Kasumi-1 (cell line): ENCODE measurements around the gene HYKK.
A peak's percentile ranks its signal among the peaks of the same experiment; 100 is the strongest.
"Not testable (repeated sequence)": the region's sequence is repeated elsewhere in the genome, so short reads cannot be mapped to it uniquely, and the experiment has no call there.

ENCODE experiments used
- DNase-seq, 2 experiments: peaks; one replicate each; lab custom pipeline; 2025; lab: John Stamatoyannopoulos, UW

HYKK gene

DNA sequence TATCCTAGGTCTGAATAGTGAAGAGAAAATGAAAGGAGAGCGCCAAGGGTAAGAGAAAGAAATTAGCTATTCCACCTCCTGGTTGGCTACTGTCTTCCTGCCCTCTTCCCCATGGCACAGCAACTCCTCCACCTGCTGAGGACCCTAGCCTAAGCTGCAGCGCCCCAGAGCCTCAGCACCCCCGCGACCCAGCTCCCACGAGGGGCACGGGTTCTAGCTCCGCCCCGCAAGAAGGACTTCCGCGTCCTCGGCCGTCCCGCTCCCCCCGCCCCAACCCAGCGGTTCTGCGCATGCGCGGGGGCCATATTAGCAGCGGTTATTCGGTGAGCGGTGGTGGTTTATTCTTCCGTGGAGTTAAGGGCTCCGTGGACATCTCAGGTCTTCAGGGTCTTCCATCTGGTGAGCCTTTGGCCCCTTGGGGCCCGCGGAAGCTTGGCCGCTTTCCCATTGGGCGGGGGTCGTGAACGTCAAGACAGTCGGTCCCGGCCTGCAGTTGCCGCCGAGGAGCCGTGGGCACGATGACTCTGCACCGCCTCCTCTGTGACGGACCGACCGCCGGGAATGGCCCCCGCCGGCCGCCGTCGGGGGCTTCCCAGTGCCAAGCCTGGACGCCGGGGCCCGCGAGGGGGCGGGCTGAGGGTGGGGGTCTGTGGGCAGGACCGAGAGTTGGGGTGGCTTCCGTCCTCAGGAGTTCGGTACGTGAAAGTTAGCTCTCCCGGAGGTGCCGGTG is 32.9 kb downstream of the HYKK start, which contains the start of gene PSMA4:
PSMA4 (plus strand) TSS at position 304 of the 730 bp plus-strand sequence. CDS start 1,484 bp downstream, outside the sequence.
- peak; percentile 75 for DNase-seq

DNA sequence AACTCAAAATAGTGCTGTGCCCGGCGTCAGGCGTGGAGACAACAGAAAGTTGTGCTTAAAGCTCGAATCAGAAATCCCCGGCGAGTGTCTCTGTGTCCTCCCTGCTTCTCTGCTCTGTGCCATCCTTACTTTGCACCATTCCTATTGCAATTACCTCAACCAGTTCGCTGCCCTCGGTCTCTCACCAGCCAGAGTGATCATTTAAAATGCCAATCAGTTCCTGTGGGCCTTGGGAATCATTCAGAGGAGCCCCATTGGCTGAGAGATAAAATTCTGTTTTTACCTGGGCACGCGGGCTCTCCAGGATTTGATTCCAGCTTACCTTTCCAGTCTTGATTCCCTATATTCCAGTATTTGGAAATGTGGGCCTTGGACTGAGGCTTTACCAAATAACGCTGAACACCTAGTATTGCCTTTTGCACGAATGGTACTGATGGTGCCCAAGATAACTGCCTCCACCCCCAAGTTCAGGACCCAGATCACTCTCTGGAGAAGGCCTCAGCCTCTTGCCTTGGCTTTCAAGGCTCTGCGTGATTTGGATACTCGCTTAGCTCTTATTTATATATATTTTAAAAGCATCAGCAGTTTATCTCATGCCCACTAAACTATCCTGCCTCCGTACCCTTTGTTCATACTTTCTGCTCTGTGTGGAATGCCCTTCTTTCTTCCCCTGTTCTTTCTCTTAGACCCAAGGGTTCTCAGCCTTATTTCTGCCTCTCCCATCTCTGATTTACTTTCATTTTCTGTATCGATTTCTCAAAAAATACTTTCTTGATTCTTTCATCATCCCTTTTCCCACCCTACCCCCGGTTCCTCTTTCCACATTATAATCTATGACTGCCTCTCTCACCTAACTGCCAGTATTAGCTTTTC is 33.7 kb downstream of the HYKK start:
- peak in 1 of 2 experiments; percentile 25 for DNase-seq

DNA sequence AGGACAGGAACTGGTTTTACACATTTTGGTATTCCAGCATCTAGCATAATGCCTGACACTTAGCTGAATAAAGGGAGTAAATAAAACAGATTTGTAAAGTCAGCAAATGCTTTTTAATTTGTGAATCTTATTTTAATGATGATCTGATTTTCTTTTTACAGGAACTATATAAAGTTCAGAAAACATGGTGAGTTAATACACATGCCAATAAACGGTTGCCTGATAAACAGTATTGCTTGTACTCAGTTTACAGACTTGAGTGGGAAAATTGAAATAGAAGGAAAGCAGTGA is 34.3 kb downstream of the HYKK start:
- no peak for DNase-seq

DNA sequence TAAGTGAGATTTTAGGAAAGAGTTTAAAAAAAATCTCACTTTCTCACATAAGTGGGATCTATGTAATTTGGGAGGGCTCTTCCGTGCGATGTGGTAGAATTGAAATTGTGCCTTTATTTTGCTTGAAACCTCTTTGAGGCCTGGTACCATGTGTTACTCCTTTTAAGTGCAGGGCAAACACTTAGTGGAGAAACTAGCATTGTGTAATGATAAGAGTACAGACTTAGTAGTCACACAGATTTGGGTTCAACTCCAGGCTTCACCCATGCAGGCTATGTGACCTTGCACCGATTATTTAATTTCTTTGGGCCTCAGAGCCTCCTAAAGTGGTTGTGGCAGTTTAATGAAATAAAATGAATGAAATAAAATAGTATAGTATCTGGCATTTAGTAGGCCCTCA is 35.3 kb downstream of the HYKK start:
- DNase-seq = no peak

DNA sequence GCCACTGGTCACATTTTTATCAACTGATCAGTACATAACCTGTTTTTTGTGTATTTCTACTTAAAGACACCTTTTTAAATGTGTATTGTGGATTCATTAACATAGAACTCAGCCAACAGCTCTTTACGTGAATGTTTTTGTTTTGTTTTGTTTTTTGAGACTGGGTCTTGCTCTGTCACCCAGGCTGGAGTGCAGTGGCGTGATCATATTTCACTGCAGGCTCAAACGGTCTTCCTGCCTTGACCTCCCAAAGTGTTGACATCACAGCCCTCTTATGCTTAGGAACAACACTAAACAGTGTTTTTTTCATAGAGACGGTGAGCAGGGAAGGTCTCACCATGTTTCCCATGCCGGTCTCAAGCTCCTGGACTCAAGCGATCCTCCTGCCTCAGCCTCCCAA is 42.8 kb downstream of the HYKK start:
- no peak for DNase-seq

DNA sequence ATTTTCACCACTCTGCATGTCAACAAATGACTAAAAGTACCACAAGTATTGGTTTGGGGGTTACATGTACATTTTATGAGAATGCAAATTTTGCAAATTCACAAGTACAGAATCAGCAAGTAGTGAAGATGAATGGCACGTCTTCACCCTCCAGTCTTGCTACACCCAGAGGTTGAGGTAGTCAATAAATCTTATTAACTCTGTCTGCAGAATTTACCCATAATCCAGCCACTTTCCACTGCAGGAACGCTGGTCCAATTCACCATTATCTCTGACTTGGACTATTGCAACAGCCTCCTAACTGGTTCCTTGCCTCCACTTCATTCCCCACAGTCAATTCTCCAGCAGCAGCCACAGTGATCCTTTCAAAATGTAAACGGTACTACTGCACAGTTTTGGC is 43.4 kb downstream of the HYKK start:
- no peak for DNase-seq

DNA sequence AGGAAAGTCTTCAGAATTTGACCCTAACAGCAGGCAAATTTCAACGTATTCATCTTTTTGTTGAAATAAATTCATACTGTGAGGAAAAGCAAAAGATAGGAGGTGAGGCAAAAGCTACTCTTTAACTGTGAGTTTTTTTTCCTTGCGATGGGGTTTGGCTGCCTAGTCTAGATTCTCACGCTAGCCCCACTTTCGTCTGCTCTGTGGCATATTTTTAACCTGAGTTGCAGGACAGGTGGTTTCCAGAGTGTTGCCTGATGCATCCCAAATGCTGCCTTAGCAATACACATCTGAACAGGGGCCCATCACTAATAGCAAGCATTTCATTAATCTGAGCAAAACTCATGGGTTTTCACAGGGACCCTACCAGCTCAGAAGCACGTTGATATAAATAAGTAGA is 44.5 kb downstream of the HYKK start:
- DNase-seq = no peak

DNA sequence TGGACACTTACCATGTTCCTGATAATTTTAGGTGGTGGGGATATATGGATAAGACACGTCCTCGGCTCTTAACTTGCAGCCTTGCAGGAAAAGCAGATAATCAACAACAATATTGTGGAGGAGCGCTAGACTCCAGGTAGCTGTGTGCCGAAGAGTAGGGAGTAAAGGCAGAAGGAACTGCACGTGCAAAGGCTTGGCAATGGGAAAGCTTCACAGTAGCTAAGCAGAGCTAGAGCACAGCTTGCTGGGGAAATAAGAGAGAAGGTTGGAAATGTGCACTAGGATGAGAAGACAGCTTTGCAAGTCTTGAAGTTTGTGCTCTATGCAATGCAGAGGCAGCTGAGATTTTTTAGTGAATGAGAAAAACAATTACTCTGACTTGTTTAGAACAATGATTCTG is 45.2 kb downstream of the HYKK start:
- no peak for DNase-seq

DNA sequence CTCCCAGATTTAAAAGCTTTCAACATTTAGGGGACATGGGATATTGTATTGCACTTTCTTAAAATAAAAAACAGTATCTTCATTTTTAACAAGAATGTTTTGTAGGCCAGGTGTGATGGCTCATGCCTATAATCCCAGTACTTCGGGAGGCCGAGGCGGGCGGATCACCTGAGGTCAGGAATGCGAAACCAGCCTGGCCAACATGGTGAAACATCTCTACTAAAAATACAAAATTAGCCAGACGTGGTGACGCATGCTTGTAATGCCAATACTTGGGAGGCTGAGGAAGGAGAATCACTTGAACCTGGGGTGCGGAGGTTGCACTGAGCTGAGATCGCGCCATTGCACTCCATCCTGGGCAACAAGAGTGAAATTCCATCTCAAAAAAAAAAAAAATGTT is 52.8 kb downstream of the HYKK start:
- not testable (repeated sequence) for DNase-seq

DNA sequence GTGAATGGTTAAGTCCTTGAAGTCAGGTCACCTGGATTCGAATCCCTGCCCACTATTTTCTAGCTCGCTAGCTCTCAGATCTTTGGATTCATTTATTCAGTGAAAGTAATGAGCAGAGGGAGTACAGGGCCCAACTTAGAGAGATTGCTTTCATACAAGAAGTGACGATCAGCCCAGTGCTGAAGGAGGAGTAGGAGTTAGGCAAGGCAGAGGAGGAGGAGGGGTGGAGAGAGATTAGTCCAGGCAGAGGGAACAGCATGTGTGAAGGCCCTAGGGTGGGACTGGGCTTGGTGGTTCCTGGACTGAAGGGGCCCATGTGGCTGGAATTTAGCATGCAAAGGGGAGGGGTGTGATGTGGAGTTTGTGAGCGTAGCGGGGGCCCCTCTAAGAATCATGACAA is 54.1 kb downstream of the HYKK start:
- DNase-seq = no peak

DNA sequence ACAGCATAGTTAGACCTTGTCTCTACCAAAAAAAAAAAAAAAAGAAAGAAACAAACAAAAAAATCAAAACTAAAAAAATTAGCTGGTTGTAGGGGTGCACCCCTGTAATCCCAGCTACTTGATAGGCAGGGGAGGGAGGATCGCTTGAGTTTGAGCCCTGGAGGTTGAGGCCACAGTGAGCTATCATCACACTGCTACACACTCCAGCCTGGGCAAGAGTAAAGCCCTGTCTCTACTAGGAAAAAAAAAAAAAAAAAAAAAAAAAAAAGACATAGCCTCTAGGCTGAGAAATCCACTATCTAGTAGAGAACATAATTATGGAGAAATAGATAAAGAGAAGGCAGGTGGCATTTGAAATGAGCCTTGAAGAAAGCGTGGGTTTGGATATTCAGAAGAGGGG is 55.7 kb downstream of the HYKK start:
- no peak for DNase-seq

DNA sequence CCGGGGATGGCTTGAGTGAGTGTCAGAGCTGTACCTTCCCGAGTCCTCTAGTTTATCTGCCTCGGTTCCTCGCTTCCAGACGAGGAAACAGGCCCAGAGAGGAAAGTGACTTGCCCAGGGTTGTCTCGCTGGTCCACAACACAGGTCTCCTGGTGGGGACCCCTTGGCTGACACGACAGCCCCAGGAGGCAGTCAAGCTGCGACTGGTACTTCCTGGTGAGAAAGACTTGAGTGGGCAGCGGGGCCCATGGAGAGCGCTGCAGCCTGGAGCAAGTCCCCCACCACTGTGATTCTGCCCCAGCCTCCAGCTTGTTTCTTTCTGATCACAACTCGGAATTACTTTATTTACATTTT is 57.3 kb downstream of the HYKK start:
- DNase-seq = no peak

DNA sequence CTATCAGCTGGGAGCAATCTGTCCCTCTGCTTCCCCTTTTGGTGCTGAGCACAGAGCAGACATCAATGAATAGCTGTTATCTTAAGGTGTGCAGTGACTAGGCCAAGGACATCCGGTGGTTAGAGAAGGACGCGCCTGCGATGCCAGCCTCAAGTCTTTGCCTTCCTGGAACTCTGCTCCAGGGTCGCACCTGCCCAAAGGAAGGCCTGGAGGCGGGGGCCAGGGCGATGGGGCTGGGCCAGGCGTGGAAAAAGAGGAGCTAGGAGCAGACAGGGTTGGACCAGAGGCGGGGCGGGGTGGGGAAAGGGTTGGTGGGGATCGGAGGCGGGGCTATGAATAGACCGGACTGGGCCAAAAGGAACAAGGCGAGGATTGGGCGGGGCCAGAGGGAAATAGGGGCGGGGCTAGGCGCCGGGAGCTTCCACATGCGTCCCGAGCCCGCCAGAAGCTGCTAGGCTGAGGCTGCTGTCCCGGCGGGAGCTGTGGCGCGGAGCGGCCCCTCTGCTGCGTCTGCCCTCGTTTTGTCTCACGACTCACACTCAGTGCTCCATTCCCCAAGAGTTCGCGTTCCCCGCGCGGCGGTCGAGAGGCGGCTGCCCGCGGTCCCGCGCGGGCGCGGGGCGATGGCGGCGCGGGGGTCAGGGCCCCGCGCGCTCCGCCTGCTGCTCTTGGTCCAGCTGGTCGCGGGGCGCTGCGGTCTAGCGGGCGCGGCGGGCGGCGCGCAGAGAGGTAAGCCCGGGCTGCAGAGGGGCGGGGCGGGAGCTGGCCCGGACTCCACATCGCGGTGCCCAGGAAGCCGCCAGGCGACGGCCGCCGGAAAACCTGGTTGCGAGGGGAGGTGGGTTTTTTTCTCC is 57.9 kb downstream of the HYKK start, which contains the start of gene CHRNA5:
CHRNA5 (plus strand) TSS at position 424 of the 854 bp plus-strand sequence; CDS start at position 624, 200 bp downstream.
- DNase-seq = peak; percentile 48 to 61

DNA sequence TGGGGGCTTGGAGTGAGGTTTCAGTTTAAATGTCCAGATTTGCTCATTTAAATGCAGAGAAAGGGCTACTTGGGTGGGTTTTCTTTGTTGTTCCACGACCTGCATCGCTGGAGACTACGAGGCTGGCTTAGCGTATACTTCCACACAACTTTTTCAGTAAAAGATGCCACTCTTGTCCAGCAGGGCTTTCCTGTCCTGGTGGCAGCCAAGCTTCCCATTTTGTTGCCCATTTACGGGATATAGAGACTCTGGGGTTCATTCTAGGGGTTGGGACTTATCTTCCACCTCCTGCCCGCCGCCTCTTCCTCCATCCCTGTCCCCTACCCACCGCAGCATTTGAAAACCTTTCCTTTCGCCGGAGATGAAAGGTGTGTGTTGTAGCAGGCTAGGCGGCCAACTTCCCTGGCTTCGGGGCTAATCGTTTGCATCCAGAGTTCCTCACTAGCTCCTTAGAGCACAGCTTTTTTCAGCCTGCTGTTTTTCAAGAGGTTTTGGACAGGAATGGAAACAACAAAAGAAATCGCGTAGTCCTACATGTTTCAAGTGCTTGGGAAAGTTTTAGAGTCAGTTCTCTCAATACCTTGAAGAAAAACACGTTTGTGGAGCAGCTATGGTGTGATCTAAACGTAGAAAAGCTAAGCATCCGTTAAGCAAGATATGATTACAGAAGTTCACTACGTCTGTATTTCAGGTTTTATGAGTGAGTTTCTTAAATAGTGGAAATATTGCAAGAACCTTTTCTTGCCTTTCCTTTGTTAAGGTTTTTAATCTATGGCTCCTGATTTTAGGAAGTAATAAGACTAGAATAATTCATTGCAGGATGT is 58.8 kb downstream of the HYKK start:
- peak in 1 of 2 experiments; percentile 18 for DNase-seq

DNA sequence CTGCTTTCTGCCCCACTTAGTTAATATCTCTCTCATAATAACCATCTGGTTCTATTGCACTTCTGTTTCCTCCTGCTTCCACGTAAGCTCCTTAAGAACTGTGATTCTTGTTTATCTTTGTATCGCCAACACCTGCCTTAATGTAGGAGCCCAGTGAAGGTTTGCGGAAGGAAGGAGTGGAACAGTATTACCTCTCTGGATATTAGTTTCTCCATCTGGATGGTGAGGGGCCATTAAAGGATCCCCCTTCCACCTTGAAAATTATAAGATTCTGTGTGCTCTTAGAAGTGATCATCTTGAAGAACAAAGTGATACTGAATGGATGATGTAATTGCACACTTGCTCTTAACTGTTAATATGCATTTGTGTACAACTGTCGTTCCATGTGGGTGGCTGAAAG is 60.2 kb downstream of the HYKK start:
- no peak for DNase-seq

DNA sequence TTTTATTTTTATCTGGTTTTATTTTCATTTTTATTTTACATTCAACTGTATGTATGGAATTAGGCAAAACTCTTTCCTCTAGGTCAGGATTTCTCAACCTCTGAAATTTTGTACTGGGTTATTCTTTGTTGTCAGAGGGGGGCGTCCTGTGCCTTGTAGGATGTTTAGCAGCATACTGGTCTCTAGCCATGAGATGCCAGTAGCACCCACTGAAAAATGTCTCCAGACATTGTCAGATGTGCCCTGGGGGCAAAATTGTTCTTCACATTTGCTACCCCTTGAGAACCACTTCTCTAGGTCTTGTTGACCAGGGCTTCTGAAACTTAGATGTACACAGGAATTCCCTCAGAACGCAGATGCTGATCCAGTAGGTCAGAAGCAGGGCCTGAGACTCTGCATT is 63.3 kb downstream of the HYKK start:
- no peak for DNase-seq

DNA sequence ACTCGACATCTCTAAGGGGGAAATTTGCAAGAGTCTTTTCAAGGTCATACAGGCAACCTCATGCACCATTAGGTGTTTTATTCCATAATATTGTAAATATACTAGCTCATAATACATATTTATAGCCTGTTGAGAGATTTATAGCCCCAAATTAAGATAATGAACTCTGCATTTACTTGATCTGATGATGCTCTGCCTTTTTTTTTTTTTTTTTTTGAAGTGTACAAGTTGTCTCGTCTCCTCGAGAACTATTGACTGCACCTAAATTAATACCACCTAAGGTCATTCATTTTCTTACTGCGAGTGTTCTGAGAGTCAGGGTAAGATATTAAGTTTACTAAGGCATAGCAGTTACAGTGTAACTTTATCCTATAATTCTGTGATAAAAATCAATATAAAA is 64.0 kb downstream of the HYKK start:
- DNase-seq = no peak

DNA sequence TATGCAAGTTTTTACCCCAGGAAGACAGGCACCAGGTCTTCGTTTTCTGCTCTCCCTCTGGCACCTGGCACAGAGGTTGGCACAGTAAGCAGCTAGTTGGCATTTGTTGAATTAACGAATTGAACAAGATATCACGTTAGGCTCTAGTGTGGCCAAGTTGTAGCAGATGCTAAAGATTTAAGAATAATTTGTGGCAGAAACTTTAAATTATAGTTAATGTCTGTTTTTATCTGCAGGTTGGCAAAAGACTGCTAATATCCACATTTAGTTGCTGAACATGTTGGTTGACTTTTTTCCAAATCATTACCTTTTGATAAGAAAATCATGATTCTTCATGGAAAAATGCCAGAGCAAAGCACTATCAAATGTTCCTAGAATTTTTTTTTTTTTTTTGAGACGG is 66.0 kb downstream of the HYKK start:
- DNase-seq = no peak

DNA sequence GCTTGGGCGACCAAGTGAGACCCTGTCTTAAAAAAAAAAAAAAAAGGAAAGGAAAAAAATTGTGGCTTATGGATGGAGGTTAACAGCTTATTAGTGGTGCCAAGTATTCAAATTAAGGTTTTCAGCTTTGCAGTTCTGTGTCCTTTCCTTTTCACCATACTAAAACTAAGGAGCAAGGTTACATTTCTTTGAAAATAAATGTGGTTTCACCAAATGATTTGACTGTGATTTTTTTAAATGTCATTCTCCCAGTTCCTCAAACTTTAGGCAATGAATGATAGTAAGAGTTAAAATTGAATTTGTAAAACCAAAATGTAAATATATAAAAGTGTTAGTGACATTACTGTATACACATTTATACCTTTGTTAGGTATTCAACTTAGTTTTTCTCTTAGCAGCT is 67.6 kb downstream of the HYKK start:
- no peak for DNase-seq
